ENCODE data around the gene TRAF1. TPM values are rescaled to one million over a fixed set of nuclear protein-coding genes. Genes with fewer than 3 reads are reported as not detected.

TRAF1 gene
- total and polyA plus RNA-seq, 10 of the 15 experiments (the other 5 are each of a cell fraction or from before 2014, with no cell fraction given) = 13.8 to 163 (median 128) TPM

- DNase-seq (ENCODE audit: low read depth, low spot score) = no peak
- no TSS peak for BruUV-seq (replicated peaks)
- 19% methylated on average over 2 of the region's 2 CpGs for WGBS (ENCODE audit: insufficient coverage, insufficient replicate concordance, low lambda C conversion rate, missing lambda C conversion rate)
- FAIRE-seq = no peak
- H3K4me2 ChIP-seq (ENCODE audit: control insufficient read depth, insufficient read depth) = no peak overlapping the region
- no peaks in the 10 kb centered on the region for H3K9me3 ChIP-seq (replicated peaks; ENCODE audit: control insufficient read depth, insufficient read depth, low read length)
- ChIA-PET SMC1A (ENCODE audit: uncharacterized antibody, unreplicated experiment) (interaction anchor here (0.9 to 26.1 kb wide), 15 partner anchors 13 to 181 kb away, joined by 3 to 522 read pairs (median 5); partner anchors contain the start of gene TRAF1), CTCF (interaction anchor here (0.7 to 11.9 kb wide), 24 partner anchors 9 to 262 kb away, joined by 3 to 110 read pairs (median 6); partner anchors contain the start of gene TRAF1), RAD21 (ENCODE audit: unreplicated experiment) (interaction anchor here (0.6 to 11.7 kb wide), 9 partner anchors 15 to 181 kb away, joined by 3 to 196 read pairs (median 5); partner anchors contain the start of gene TRAF1), POLR2A (interaction anchor here (0.7 to 18.1 kb wide), 4 partner anchors 16 to 219 kb away, joined by 3 to 383 read pairs (median 114); no protein-coding TSS in a partner anchor)
- intact Hi-C loops (cut with micrococcal nuclease; ENCODE audit: unreplicated experiment) = loop anchor here (1.0 to 2.0 kb wide), 3 partner anchors 16 to 180 kb away; no protein-coding TSS in a partner anchor
- peaks cover 46% of the 10 kb centered on the region for H3K4me1 ChIP-seq (ENCODE audit: control insufficient read depth, insufficient read depth, low read length)
- H3K9ac ChIP-seq (ENCODE audit: control insufficient read depth, insufficient read depth, low read length) = no peak overlapping the region
- no peak overlapping the region for H3K4me3 ChIP-seq
- no peak overlapping the region for H2AFZ ChIP-seq (ENCODE audit: control insufficient read depth, low read depth, low read length)
- H3K27me3 ChIP-seq (replicated peaks in 1 of 2; ENCODE audit: control insufficient read depth in 2 of 2, insufficient read depth in 2 of 2, low read length in 1 of 2) = no peaks in the 10 kb centered on the region
- TF ChIP-seq, protein P1, sequence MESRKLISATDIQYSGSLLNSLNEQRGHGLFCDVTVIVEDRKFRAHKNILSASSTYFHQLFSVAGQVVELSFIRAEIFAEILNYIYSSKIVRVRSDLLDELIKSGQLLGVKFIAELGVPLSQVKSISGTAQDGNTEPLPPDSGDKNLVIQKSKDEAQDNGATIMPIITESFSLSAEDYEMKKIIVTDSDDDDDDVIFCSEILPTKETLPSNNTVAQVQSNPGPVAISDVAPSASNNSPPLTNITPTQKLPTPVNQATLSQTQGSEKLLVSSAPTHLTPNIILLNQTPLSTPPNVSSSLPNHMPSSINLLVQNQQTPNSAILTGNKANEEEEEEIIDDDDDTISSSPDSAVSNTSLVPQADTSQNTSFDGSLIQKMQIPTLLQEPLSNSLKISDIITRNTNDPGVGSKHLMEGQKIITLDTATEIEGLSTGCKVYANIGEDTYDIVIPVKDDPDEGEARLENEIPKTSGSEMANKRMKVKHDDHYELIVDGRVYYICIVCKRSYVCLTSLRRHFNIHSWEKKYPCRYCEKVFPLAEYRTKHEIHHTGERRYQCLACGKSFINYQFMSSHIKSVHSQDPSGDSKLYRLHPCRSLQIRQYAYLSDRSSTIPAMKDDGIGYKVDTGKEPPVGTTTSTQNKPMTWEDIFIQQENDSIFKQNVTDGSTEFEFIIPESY (IDR thresholded peaks at IDR 0.05) = no peak
- TF ChIP-seq RUNX3 (IDR thresholded peaks at IDR 0.05; ENCODE audit: low read length) = no peak
- TF ChIP-seq SMC3 (IDR thresholded peaks at IDR 0.05; ENCODE audit: borderline replicate concordance, low read length) = no peak
- no peak for TF ChIP-seq ZNF24 (IDR thresholded peaks at IDR 0.05)
- H3K27ac ChIP-seq (ENCODE audit: control insufficient read depth, insufficient read depth) = no peak overlapping the region; the same call in 1 of the 2 replicates
- no peaks in the 10 kb centered on the region for H3K36me3 ChIP-seq (ENCODE audit: control insufficient read depth in 2 of 2, insufficient read depth in 2 of 2, low read length in 1 of 2)
- H3K79me2 ChIP-seq (ENCODE audit: control insufficient read depth, insufficient read depth, low read length) = peaks cover 8% of the 10 kb centered on the region
- ATAC-seq = no peak
- no peaks in the 10 kb centered on the region for H4K20me1 ChIP-seq (ENCODE audit: control insufficient read depth, insufficient read depth)
- in situ Hi-C loops (cut with MboI) = loop anchor here (5.0 kb wide), 2 partner anchors 64 to 179 kb away; no protein-coding TSS in a partner anchor
Measured at GRCh38 chr9:120936764-120937122, 10.1 kb upstream of the TRAF1 start.
